HEK293T (cell line): Measurements from ENCODE around the gene KCND2.

ENCODE experiments used
- BHLHE40 ChIP-seq: fragments of 450-650 bp; IDR thresholded peaks from 2 replicates; pipeline ENCODE4 v1.6.1; 2016; ENCODE audit warnings: mild to moderate bottlenecking, moderate library complexity, borderline replicate concordance
- CTBP1 ChIP-seq: fragments of 450-650 bp; IDR thresholded peaks from 2 replicates; pipeline ENCODE4 v1.6.1; 2016; ENCODE audit warnings: borderline replicate concordance
- ELF4 ChIP-seq: fragments of 450-650 bp; IDR thresholded peaks from 2 replicates; pipeline ENCODE4 v1.6.1; 2017; ENCODE audit warnings: antibody characterized with exemption
- NFRKB ChIP-seq: fragments of 450-650 bp; IDR thresholded peaks from 2 replicates; pipeline ENCODE4 v1.6.1; 2016; ENCODE audit warnings: mild to moderate bottlenecking, moderate library complexity
- PKNOX1 ChIP-seq: fragments of 450-650 bp; IDR thresholded peaks from 2 replicates; pipeline ENCODE4 v1.6.1; 2016
- SP1 ChIP-seq: fragments of 450-650 bp; IDR thresholded peaks from 2 replicates; pipeline ENCODE4 v1.6.1; 2017
- SUZ12 ChIP-seq: fragments of 450-650 bp; IDR thresholded peaks from 2 replicates; pipeline ENCODE4 v1.6.1; 2016; ENCODE audit warnings: mild to moderate bottlenecking
- TARDBP ChIP-seq: fragments of 450-650 bp; IDR thresholded peaks from 2 replicates; pipeline ENCODE4 v1.6.1; 2016
- ZNF384 ChIP-seq: fragments of 450-650 bp; IDR thresholded peaks from 2 replicates; pipeline ENCODE4 v1.6.1; 2016

- TF ChIP-seq SUZ12 (no peak), SP1 (no peak), PKNOX1 (no peak), ELF4 (no peak), NFRKB (no peak), TARDBP (no peak), BHLHE40 (no peak), CTBP1 (no peak), ZNF384 (no peak)
Measured at GRCh38 chr7:120502132-120502531, 229.2 kb downstream of the KCND2 start.
